Measurements from ENCODE around the gene BCL6. TPM values are rescaled to one million over a fixed set of nuclear protein-coding genes. Genes with fewer than 3 reads are reported as not detected.
A peak's percentile ranks its signal among the peaks of the same experiment; 100 is the strongest.

BCL6 gene
- polyA plus RNA-seq, 1 donor from 2014 or later, result 3.1 TPM

- Mint-ChIP-seq H3K4me1 (no peaks in the 10 kb centered on the region), H3K27me3 (no peaks in the 10 kb centered on the region), H3K36me3 (peaks cover 2% of the 10 kb centered on the region), H3K9me3 (no peaks in the 10 kb centered on the region), H3K27ac (no peak overlapping the region), H3K4me3 (peak overlapping the region in 1 of 4 donors; percentile 47)
Observed at GRCh38 chr3:187725224-187725623, 20.0 kb downstream of the BCL6 start.

GRCh38 chr3:187722206-187722612, 23.1 kb downstream of the BCL6 start:
- Mint-ChIP-seq H3K36me3 (peaks cover 2% of the 10 kb centered on the region), H3K9me3 (no peaks in the 10 kb centered on the region), H3K4me1 (no peaks in the 10 kb centered on the region), H3K27ac (no peak overlapping the region), H3K27me3 (no peaks in the 10 kb centered on the region), H3K4me3 (no peak overlapping the region)

- peaks cover 2% of the 10 kb centered on the region for H3K36me3 Mint-ChIP-seq
- H3K27me3 Mint-ChIP-seq, result no peaks in the 10 kb centered on the region
- no peaks in the 10 kb centered on the region for H3K4me1 Mint-ChIP-seq
- no peaks in the 10 kb centered on the region for H3K9me3 Mint-ChIP-seq
- H3K27ac Mint-ChIP-seq, result no peak overlapping the region
- no peak overlapping the region for H3K4me3 Mint-ChIP-seq
Observed at GRCh38 chr3:187721055-187721454, 24.2 kb downstream of the BCL6 start.

GRCh38 chr3:187720337-187720670, 25.0 kb downstream of the BCL6 start:
- Mint-ChIP-seq H3K4me1 (no peaks in the 10 kb centered on the region), H3K27ac (no peak overlapping the region), H3K9me3 (no peaks in the 10 kb centered on the region), H3K36me3 (peaks cover 2% of the 10 kb centered on the region), H3K27me3 (no peaks in the 10 kb centered on the region), H3K4me3 (no peak overlapping the region)

- H3K4me3 Mint-ChIP-seq, result no peak overlapping the region
- H3K27me3 Mint-ChIP-seq, result peaks cover under 1% of the 10 kb centered on the region
- peaks cover 2% of the 10 kb centered on the region for H3K36me3 Mint-ChIP-seq
- no peaks in the 10 kb centered on the region for H3K9me3 Mint-ChIP-seq
- H3K27ac Mint-ChIP-seq, result no peak overlapping the region
- no peaks in the 10 kb centered on the region for H3K4me1 Mint-ChIP-seq
Observed at GRCh38 chr3:187719628-187720336, 25.5 kb downstream of the BCL6 start.

- H3K4me1 Mint-ChIP-seq, result peaks cover 0 to 5% (median 0%) of the 10 kb centered on the region in 3 donors
- H3K36me3 Mint-ChIP-seq, result no peaks in the 10 kb centered on the region
- no peak overlapping the region for H3K4me3 Mint-ChIP-seq
- no peaks in the 10 kb centered on the region for H3K9me3 Mint-ChIP-seq
- H3K27me3 Mint-ChIP-seq, result peaks cover 4% of the 10 kb centered on the region
- H3K27ac Mint-ChIP-seq, result no peak overlapping the region
Observed at GRCh38 chr3:187718802-187719201, 26.5 kb downstream of the BCL6 start.

GRCh38 chr3:187717572-187717971, 27.7 kb downstream of the BCL6 start:
- Mint-ChIP-seq H3K27ac (no peak overlapping the region), H3K9me3 (no peaks in the 10 kb centered on the region), H3K4me3 (no peak overlapping the region), H3K4me1 (peaks cover 0 to 5% (median 0%) of the 10 kb centered on the region in 3 donors), H3K36me3 (no peaks in the 10 kb centered on the region), H3K27me3 (peaks cover 4% of the 10 kb centered on the region)

- no peaks in the 10 kb centered on the region for H3K9me3 Mint-ChIP-seq
- H3K27ac Mint-ChIP-seq, result no peak overlapping the region
- H3K4me1 Mint-ChIP-seq, result peaks cover 0 to 5% (median 0%) of the 10 kb centered on the region in 3 donors
- no peak overlapping the region for H3K4me3 Mint-ChIP-seq
- no peaks in the 10 kb centered on the region for H3K36me3 Mint-ChIP-seq
- peaks cover 4% of the 10 kb centered on the region for H3K27me3 Mint-ChIP-seq
Observed at GRCh38 chr3:187714404-187714979, 30.8 kb downstream of the BCL6 start.

- Mint-ChIP-seq H3K4me3 (no peak overlapping the region), H3K4me1 (peaks cover 0 to 5% (median 0%) of the 10 kb centered on the region in 3 donors), H3K27me3 (peaks cover 4% of the 10 kb centered on the region), H3K36me3 (no peaks in the 10 kb centered on the region), H3K27ac (no peak overlapping the region), H3K9me3 (no peaks in the 10 kb centered on the region)
Observed at GRCh38 chr3:187713504-187713903, 31.8 kb downstream of the BCL6 start.

- Mint-ChIP-seq H3K4me1 (no peaks in the 10 kb centered on the region), H3K9me3 (no peaks in the 10 kb centered on the region), H3K27ac (no peak overlapping the region), H3K27me3 (no peaks in the 10 kb centered on the region), H3K36me3 (no peaks in the 10 kb centered on the region), H3K4me3 (no peak overlapping the region)
Observed at GRCh38 chr3:187709155-187709554, 36.1 kb downstream of the BCL6 start.

GRCh38 chr3:187708696-187709095, 36.6 kb downstream of the BCL6 start:
- no peaks in the 10 kb centered on the region for H3K4me1 Mint-ChIP-seq
- no peaks in the 10 kb centered on the region for H3K27me3 Mint-ChIP-seq
- no peak overlapping the region for H3K27ac Mint-ChIP-seq
- H3K4me3 Mint-ChIP-seq, result no peak overlapping the region
- no peaks in the 10 kb centered on the region for H3K36me3 Mint-ChIP-seq
- H3K9me3 Mint-ChIP-seq, result no peaks in the 10 kb centered on the region

GRCh38 chr3:187706971-187707370, 38.3 kb downstream of the BCL6 start:
- H3K9me3 Mint-ChIP-seq, result no peaks in the 10 kb centered on the region
- no peaks in the 10 kb centered on the region for H3K27me3 Mint-ChIP-seq
- H3K27ac Mint-ChIP-seq, result no peak overlapping the region
- H3K36me3 Mint-ChIP-seq, result no peaks in the 10 kb centered on the region
- no peak overlapping the region for H3K4me3 Mint-ChIP-seq
- no peaks in the 10 kb centered on the region for H3K4me1 Mint-ChIP-seq

- Mint-ChIP-seq H3K4me3 (no peak overlapping the region), H3K4me1 (no peaks in the 10 kb centered on the region), H3K9me3 (no peaks in the 10 kb centered on the region), H3K36me3 (no peaks in the 10 kb centered on the region), H3K27ac (no peak overlapping the region), H3K27me3 (no peaks in the 10 kb centered on the region)
Observed at GRCh38 chr3:187705164-187705563, 40.1 kb downstream of the BCL6 start.

- Mint-ChIP-seq H3K36me3 (no peaks in the 10 kb centered on the region), H3K4me3 (no peak within 1 kb of the TSS), H3K27ac (no peak within 1 kb of the TSS)
Observed at GRCh38 chr3:187702507-187703033, 42.7 kb downstream of the BCL6 start, which contains the start of gene RTP2. Gene RTP2, minus strand, starts transcription at chr3:187702557. Its CDS starts 429 bp downstream, at chr3:187702128.

GRCh38 chr3:187700249-187700648, 45.0 kb downstream of the BCL6 start:
- no peaks in the 10 kb centered on the region for H3K9me3 Mint-ChIP-seq
- peaks cover 2% of the 10 kb centered on the region for H3K36me3 Mint-ChIP-seq
- H3K27ac Mint-ChIP-seq, result no peak overlapping the region
- peaks cover 0 to 2% (median 0%) of the 10 kb centered on the region in 3 donors for H3K4me1 Mint-ChIP-seq
- peaks cover 2% of the 10 kb centered on the region for H3K27me3 Mint-ChIP-seq
- no peak overlapping the region for H3K4me3 Mint-ChIP-seq

More at GRCh38 chr3:187702507-187703033, 42.7 kb downstream of the BCL6 start, which contains the start of gene RTP2:
- no peaks in the 10 kb centered on the region for H3K27me3 Mint-ChIP-seq
- H3K9me3 Mint-ChIP-seq, result no peaks in the 10 kb centered on the region
- no peaks in the 10 kb centered on the region for H3K4me1 Mint-ChIP-seq
